HG03457 (cell line): Measurements from ENCODE around the gene PSMG4.

Source experiments
- ATAC-seq: cut with Tn5 transposase; IDR thresholded peaks from one replicate; pipeline ENCODE4 v1.9.1; 2021; ENCODE audit warnings: moderate number of reproducible peaks; ENCODE audit not compliant: unreplicated experiment

Gene PSMG4

DNA sequence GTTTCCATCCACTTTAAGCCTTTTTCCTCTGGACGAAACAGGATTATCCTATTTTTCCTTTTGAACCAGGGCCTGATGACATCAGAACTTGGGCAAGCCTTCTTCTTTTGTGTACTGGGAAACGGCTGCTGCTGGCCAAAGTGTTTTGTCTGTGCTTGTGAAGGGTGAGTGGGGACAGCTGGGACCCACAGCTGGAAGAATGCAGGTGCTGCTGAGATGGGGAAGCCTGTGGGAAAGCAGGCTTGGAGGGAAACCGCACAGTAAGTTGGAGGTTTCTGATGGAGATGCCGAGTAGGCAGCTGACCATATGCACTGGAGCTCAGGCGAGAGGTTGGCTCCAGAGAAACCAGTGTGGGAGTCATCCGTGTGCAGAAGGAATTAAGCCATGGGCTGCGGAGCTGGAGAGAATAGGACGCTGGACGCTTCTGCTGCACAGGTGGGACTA is 8.5 kb upstream of the PSMG4 start:
- no peak for ATAC-seq

DNA sequence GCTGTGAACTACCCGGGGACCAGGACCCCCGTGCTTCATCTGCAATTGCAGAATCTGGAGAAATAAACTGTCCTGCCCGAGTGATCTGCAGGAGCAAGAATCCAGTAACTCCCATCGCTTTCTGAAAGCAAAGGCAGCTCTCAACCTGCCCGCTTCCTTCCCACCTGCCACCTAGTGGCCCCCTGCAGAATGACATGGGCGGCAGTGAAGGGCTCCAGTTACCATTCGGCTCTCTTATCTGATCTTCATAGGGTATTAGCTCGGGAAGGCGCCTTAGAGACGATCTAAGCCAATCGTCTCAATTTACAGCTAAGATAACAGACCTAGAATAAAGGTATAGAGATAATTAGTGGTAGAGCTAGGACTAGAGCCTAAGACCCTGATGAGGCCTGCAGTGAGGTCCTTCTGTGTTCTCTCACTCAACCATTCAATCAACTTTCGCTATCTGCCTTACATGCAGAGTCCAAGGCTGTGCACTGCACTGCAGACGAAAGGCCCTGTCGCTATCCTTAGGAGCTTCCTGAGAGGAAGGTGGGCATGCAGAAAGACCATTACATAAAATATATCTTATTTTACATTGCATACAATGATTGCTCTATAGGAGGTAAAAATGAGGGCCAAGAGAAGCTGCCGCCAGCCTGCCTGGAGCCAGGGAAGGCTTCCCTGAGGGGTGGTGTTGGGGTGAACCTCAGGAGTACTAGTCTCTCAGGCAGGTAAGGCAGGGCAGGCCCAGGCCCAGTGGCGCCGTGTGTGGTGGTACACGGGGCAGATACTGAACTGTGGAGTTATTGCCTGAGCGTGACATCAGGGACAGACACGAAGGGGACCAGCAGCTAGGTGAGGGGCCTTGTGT is 7.1 kb upstream of the PSMG4 start:
- no peak for ATAC-seq

DNA sequence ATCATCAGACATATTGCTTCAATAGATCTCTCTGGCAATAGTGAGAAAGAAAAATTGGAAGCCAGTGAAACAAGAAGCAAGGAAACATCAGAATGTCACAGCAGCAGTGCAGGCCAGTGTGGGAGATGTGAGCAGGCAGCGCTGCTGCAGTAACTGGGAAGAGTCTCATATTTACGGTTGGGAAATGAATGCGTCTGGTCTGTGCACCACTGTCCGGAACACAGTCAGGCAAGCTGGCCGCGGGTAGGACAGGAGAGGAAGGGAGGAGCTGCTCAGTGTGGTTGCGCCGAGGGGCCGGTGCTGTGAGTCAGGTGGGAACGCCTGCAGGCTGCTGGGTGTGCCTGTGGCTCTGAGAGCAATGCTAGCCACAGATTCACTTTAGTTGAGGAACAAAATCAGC is 6.4 kb upstream of the PSMG4 start:
- ATAC-seq, result no peak

DNA sequence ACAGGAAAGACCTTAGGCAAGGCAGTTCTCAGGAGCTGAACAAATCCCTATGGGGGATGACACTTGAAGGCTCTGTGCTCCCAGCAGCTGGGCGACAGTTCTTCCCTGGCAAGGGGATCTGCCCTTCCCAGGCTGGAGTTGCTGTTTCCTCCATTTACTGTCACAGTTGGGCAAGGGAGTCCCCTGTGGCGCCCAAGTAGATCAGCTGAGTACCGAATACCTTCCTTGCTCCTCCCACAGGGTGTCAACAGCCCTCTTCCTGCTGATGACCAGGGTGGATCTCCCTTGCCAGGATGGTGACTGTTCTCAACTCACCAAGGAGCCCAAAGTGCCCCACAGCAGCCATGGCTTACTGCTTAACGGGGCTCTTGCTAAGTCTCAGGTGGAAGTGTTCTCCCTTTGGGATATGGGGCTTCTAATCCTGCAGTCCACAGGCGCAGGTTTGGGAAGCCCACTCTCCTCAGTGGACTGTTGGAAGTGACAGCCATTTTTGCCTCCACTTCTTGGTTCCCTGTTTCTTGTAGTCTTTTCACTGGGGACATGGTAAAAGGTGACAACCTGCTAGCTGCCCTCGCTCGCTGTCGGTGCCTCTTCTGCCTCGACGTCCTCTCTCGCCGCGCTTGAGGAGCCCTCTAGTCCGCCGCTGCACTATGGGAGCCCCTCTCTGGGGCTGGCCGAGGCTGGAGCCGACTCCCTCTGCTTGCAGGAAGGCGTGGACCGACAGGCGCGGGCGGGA is 5.7 kb upstream of the PSMG4 start:
- no peak for ATAC-seq

DNA sequence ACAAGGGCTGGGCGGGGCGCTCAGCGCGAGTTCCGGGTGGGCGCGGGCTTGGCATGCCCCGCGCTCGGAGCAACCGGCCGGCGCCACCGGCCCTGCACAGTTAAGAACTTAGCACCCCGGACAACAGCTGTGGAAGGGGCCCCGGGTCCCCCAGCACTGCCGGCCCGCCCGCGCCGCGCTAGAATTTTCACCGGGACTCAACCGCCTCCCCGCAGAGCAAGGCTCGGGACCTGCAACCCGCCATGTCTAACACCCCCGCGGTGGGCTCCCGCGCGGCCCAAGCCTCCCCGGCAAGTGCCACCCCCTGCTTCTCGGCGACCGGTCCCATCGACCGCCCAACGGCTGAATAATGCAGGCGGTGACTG is 5.2 kb upstream of the PSMG4 start:
- ATAC-seq, result no peak

DNA sequence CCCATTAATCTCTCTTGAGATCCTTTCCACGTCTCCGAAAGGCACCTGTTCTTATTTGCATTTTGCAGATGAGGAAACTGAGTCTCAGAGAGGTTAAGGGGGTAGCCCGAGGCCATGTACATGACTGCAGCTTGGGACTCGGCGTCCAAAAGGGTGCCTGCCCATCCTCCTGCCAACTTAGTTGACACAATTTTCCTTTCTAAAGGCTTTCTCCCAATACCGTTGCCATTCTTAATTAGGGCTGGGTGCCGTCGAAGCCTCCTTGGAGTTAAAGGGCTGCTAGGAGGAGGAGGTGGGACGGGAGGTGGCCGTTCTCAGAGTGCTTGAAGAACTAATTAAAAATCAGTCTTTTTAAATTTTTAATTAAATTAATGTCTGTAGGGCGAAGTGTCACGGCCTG is 546 bp upstream of the PSMG4 start:
- ATAC-seq, result no peak

DNA sequence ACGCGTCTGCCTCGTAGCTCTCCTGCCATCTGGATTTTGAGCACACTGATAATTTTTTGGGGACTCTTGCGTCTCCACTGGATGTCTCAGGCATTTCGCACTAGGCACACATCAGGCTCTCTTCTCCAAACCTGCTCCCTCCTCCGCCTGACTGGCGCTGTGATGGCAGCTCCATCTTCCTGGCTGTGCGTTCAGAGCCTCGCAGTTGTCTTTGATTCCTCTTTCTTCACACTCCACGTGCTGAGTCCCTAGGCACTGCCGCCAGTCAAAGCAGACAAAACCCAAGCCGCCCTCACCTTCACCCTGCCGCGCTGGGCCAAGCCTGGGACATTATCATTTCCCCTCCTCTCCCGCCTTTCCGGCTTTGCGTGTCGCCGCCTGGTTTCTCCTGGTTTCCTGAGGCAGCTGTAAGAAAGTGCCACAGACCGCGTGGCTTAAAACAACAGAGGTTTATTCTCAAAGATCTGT is 778 bp downstream of the PSMG4 start:
- peak; percentile 24 for ATAC-seq

DNA sequence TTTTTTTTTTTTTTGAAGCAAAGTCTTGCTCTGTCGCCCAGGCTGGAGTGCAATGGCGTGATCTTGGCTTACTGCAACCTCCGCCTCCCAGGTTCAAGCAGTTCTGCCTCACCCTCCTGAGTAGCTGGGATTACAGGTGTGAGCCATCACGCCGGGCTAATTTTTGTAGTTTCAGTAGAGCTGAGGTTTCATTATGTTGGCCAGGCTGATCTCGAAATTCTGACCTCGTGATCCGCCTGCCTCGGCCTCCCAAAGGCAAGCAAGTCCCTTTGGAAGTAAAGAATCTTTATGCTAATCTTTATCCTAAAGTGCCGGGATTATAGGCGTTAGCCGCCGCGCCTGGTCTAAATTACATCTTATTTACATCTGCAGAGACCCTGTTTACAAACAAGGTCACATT is 1.5 kb downstream of the PSMG4 start:
- ATAC-seq, result no peak

DNA sequence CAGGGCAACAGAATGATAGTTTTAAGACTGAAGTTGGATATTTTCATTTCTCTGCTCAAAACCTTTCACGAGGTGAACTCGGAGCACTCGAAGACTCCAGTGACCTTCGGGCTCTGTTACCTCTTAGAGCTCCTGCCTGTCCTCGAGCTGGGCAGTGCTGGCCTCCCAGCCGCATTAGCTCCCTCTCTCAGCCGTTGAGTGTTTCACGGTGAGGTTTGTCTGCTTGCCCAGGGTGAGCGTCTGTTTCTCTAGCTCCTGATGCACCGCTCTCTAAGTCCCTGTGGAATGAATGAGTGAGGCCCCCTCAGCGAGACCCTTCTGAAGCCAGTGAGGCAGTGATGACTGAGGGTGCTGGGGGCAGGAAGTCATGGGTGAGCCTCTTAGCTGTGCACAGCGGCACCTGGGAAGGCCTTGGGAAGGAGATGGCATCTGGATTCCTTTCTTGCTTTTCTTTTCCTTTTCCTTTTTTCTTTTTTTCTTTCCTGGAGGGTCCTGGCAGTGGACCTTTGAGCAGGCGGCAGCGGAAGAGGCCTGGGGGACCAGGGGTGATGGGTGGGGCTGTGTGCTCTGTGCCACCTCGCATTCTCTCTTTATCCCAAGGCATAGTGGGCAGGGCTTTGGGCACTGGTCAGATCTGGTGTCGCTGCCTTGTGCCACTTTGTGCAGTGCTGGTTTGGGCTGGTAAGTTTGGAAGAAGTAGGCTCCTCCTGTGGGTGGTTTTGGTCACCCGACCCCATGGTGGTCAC is 2.2 kb downstream of the PSMG4 start:
- ATAC-seq, result no peak

DNA sequence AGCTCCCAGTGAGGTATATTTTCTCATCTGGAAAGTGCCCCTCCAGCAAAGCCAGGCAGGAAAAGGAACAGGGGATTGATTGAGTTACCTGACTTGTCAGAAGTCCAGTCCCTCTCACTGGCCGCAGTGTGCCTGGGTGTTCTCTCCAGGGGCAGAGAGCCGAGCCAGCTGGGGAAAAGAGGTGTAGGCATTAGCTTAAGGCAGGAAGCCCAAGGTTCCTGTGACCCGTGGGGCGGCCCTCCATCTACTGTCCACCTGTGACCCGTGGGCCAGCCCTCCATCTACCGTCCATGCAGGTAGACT is 2.7 kb downstream of the PSMG4 start:
- ATAC-seq, result no peak

DNA sequence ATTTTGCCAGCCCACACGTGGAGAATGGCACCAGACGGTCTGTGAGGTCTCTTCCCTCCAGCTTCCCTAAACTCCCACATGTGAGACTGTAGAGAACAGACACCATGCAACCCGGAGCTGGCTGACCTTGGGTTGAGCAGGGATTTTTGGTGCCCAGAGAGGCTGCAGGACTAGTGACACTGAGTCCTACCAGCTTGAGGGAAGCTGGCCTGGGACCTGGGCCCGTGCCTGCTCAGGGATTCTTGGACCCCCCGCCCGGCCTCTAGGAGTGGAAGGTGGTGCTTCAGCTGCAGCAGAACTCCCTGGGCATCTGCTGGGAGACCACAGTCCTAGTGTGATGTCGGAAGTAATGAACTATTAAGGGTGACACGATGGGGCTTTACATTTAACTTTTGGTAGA is 3.2 kb downstream of the PSMG4 start:
- no peak for ATAC-seq

DNA sequence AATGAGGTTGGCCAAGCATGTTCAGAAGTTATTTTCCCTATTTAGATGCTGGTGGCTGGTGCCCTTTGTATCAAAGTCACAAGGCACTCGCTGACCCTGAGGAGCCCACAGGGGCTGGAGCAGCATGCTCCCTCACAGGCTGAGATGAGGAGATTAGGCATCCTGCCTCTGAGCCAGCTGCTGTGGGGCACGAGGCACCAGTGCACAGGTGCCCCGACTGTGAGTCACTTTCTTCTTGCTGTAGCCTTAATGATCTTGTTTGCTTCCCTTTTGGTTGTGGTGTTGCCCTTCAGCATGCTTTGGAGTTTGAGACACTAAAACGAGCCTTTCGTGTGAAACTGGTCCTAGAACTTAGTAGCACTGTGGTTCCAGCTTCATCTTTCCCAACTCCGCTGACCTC is 4.3 kb downstream of the PSMG4 start:
- no peak for ATAC-seq

DNA sequence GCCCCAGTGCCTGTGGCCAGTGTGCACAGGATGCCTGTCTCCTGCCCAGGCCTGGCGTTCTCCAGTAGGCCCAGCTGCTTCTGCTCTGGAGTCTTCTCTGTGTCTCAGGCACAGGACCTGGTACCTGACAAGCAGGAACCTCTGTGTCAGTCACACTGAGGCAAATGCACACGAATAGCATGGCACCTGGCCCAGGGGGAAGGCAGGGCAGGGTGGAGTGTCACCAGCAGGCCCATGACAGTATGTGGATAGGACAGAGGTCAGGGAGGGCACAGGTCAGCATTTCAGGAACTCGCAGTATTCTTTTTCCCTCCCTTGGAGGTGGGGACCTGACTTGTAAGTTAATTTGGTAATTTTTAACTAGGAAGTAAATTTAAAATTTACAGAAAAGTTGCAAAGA is 5.6 kb downstream of the PSMG4 start:
- ATAC-seq, result no peak

DNA sequence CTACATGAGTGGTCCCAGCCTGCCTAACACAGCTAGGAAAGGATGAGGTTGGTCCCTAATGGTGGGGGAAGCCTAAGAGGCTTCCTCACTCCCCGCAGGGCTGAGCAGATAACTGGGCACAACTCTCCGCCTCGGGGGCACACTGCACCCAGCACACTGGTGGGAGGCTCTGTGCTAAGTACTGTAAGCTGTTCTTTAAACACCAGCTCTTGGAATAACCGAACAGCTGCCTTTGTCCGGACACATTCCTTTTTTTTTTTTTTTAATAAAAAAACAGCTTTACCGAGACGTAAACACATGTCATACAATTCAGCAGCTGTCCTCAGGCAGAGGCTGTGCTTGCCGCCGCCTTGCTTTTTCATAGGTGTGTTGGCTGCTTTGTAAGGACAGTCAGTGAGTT is 6.9 kb downstream of the PSMG4 start:
- no peak for ATAC-seq

DNA sequence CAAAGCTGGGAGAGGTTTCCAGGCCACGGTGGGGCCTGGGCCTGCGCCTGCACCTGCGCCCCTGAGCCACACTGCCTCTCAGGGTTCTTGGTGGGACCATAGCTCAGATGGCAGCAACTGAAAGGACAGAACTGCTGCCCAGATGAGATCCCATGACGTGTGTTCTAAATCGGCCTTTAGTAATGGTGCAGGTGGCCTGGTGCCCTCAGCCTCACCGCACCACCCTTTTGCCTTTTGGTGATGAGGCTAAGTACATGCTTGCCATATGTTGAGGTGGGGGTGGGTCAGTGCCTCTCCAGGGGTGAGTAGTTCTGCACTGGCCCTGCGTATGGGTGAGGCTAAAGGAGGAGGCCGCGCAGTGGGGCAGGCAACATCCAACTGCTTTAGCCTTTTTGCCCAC is 7.4 kb downstream of the PSMG4 start:
- ATAC-seq, result no peak

DNA sequence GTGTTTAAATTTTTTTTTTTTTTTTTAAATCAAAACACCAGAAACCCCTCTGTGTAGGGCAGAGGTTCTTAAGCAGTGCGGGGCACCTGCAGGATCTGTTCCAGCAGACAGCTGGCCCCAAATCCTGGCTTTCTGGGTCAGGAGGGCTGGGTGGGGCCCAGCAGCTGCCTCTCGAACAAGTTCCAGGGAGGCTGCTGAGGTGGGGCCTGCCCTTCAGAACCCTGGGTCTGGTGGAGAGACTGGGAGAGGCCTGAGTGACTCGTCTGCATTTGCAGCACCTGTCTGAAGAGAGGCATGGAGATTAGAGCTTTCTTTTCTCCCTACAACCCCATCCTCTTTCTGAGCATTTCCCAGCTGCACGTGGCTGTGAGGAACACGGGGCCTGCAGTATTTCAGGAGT is 8.4 kb downstream of the PSMG4 start:
- no peak for ATAC-seq

DNA sequence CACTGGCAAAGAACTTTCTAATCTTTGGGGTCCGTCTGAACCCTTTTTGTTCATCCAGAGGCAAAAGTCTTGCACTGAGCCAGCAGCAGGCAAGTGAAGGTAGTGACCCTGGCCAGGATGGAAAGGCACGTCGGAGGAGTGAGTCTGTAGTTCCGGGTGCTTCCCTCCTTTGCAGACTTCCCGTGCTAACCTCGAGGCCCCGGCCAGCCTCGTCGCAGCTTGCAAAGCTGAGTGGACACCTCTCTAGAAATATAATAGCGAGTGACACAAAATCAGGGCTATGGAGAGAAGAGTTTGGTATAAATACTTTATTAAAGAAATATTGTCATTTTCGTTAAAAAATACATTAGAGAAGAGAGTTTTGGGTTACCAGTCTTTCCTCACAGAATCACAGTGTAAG is 9.9 kb downstream of the PSMG4 start:
- ATAC-seq, result no peak

DNA sequence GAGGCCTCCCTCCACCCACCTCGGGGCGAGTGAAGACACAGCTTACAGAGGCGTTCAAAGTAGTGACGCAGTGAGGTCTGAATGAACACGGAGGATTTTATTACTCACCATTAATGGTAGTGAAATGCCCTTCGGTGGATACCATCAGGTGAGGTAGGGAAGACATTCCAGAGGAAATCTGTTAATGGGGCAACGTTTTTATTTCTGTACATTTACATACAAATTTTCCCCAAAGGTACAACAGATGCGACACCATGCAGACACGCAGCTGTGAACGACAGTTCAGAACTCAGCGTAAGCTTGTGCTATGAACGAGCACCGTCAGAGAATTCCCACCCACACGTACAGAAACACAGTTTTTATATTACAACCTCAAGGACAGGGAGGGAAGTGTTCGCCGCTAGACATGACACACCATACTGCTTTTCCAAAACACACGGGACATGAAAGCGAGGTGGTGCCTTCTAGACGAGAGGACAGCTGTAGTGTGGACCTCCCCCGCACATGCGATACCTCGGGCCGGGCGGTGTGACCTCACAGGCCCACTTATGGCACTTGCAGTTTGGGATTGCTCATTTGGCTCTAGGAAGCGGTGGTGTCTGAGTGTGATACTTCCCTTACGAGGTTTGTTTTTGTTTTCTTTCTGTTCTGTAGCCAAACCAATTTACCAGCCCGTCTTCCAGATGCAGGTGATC is 10.7 kb downstream of the PSMG4 start:
- no peak for ATAC-seq

DNA sequence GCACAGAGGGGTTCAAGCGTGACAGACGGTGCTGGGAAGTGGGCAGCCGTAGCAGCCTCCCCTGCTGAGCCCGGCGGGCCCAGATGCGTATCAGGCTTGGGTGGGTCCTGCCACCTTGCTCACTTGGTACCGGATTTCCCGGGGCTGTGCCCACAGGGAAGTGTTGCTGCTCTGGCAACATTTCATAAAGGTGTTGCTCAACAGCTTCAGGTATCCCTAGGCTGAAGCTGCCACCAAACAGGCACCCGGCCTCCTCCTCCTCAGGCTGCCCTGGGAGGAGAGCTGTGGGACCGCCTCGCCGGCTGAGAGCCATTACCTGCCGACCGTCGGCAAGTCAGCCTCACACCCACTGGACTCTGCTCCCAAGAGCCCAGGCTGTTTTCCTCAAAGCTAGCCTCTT is 11.5 kb downstream of the PSMG4 start:
- no peak for ATAC-seq

DNA sequence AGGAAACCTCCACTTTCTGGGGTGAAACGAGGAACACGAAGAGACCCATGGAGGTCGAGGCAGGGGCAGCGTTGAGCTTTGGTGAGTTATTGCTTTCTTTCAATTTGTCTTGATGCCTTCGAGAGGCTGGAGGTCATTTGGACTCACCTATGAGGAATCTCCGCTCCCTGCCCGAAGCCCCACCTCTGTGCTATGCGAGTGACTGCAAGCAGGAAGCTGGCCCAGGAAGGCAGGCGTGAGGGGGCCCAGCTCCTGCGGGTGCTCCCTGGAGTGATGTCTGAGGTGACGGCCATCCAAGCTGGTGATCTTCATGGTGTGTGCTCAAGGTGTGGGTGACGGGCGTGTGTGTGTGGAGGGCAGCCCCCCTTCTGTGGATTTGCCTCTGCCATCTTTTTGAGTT is 13.0 kb downstream of the PSMG4 start:
- ATAC-seq, result no peak

DNA sequence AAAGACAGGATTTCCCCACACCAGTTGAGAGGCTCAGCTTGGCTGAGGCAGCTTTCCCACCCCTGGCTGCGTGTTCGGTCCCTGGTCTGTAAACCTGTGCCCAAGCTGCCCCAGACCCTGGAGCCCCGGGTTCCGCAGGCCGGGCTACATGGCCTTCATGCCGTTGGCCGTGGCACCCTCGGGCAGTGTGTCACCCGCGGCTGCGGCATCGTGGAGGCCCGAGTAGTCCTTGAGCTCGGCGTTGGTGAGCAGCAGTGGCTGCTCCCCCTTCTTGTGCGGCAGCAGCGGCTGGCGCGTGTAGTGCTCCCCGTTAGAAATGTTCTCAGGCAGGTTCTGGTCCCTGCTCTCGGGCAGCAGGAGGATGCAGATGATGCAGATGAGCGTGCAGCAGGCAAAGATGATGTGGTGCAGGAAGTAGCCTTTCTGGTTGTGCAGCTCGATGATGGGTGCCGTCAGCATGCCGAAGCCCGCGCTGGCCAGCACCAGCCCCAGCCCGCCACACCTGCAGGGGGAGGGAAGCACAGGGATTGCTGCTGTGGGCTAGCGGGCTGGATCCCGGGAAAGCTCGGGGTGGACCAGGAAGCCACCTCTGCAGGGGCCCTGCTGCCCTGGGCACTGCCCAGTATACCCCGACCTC is 14.3 kb downstream of the PSMG4 start:
- ATAC-seq, result no peak
